ENCODE data around the gene CABLES1.

DNA sequence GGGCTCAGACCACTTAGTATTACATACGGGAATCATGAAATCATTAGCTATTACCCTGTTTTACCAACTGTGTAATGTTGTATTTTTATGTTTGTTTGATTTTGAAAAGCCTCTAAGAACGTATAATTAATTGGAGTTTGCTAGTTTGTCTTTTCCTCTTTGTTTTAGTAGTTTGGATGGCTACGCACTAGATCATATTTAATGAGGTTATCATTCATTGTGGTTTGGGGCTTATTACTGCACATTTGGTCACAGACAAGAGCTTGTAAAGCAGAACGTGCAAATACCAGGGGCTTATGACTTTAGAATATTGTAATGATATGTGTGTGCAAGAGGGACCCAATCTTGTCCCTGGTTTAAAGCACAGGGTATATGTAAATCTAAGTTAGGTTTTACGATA is 10.3 kb downstream of the CABLES1 start:
- TF ChIP-seq, protein P1, sequence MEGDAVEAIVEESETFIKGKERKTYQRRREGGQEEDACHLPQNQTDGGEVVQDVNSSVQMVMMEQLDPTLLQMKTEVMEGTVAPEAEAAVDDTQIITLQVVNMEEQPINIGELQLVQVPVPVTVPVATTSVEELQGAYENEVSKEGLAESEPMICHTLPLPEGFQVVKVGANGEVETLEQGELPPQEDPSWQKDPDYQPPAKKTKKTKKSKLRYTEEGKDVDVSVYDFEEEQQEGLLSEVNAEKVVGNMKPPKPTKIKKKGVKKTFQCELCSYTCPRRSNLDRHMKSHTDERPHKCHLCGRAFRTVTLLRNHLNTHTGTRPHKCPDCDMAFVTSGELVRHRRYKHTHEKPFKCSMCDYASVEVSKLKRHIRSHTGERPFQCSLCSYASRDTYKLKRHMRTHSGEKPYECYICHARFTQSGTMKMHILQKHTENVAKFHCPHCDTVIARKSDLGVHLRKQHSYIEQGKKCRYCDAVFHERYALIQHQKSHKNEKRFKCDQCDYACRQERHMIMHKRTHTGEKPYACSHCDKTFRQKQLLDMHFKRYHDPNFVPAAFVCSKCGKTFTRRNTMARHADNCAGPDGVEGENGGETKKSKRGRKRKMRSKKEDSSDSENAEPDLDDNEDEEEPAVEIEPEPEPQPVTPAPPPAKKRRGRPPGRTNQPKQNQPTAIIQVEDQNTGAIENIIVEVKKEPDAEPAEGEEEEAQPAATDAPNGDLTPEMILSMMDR (conservative IDR thresholded peaks at IDR 0.05; ENCODE audit: low read depth, low read length), result no peak
- no peak for TF ChIP-seq POLR2A (IDR thresholded peaks at IDR 0.05; ENCODE audit: low read depth, low read length)
